DND-41 (cell line): Measurements from ENCODE around the gene FTO.
A peak's percentile ranks its signal among the peaks of the same experiment; 100 is the strongest.
"Not testable (repeated sequence)": the region's sequence is repeated elsewhere in the genome, so short reads cannot be mapped to it uniquely, and the experiment has no call there.

ENCODE experiments used
- ATAC-seq: fragments of 200-7000 bp; cut with Tn5 transposase; 3 replicates; pipeline ENCODE4 v1.9.1; 2021; ENCODE audit warnings: low read depth; ENCODE audit not compliant: insufficient read depth
- DNase-seq: peaks from one replicate; pipeline ENCODE4 v3.0.0-alpha.2; 2020
- H2AFZ ChIP-seq: 2 replicates; pipeline ENCODE4 v1.6.0; 2012; ENCODE audit warnings: low read depth, low read length
- H3K27ac ChIP-seq: 2 replicates; pipeline ENCODE4 v1.5.1; 2012; ENCODE audit warnings: low read length, inconsistent platforms
- H3K27me3 ChIP-seq: fragments of 200-600 bp; sonication (generic); 2 replicates; pipeline ENCODE4 v1.6.0; 2012; ENCODE audit warnings: low read length, mild to moderate bottlenecking, inconsistent platforms; ENCODE audit not compliant: insufficient read depth, poor library complexity
- H3K36me3 ChIP-seq: 2 replicates; pipeline ENCODE4 v1.5.1; 2012; ENCODE audit warnings: low read length, inconsistent platforms; ENCODE audit not compliant: insufficient read depth
- H3K4me1 ChIP-seq: 2 replicates; pipeline ENCODE4 v1.5.1; 2012; ENCODE audit warnings: mild to moderate bottlenecking, low read length; ENCODE audit not compliant: insufficient read depth
- H3K4me2 ChIP-seq: 2 replicates; pipeline ENCODE4 v1.6.0; 2012; ENCODE audit warnings: mild to moderate bottlenecking, moderate library complexity, low read length, inconsistent platforms; ENCODE audit not compliant: insufficient read depth
- H3K4me3 ChIP-seq, 2 experiments: fragments of 200-600 bp in 1 of 2; shearing (Covaris generic) in 1 of 2; 2 replicates each; pipeline ENCODE4 v1.5.1; 2012 to 2016; ENCODE audit warnings: inconsistent platforms in 2 of 2, low read length in 2 of 2, mild to moderate bottlenecking in 2 of 2, low read depth in 1 of 2, moderate library complexity in 1 of 2
- H3K79me2 ChIP-seq: 2 replicates; pipeline ENCODE4 v1.6.0; 2012; ENCODE audit warnings: low read length, inconsistent platforms; ENCODE audit not compliant: insufficient read depth
- H3K9ac ChIP-seq: 2 replicates; pipeline ENCODE4 v1.6.0; 2012; ENCODE audit warnings: low read depth, mild to moderate bottlenecking, inconsistent platforms, low read length, moderate library complexity
- H3K9me3 ChIP-seq: 2 replicates; pipeline ENCODE4 v1.5.1; 2012; ENCODE audit warnings: low read length, moderate library complexity, mild to moderate bottlenecking, inconsistent platforms; ENCODE audit not compliant: insufficient read depth, severe bottlenecking
- H4K20me1 ChIP-seq: 2 replicates; pipeline ENCODE4 v1.6.0; 2012; ENCODE audit warnings: low read length; ENCODE audit not compliant: insufficient read depth
- CTCF ChIP-seq: IDR thresholded peaks from 2 replicates; pipeline ENCODE4 v1.5.1; 2012; ENCODE audit warnings: borderline replicate concordance, low read length, moderate library complexity, mild to moderate bottlenecking; ENCODE audit not compliant: poor library complexity, severe bottlenecking; ENCODE audit errors: extremely low read depth
- EZH2 ChIP-seq: IDR thresholded peaks from 3 replicates; pipeline ENCODE4 v1.6.1; 2012; ENCODE audit warnings: borderline replicate concordance, low read depth, mild to moderate bottlenecking, moderate library complexity, low read length, inconsistent platforms; ENCODE audit not compliant: severe bottlenecking

Gene FTO

GRCh38 chr16:53695070-53695469, 8.9 kb upstream of the FTO start:
- no peaks in the 10 kb centered on the region for H3K27me3 ChIP-seq
- H3K4me1 ChIP-seq = no peaks in the 10 kb centered on the region
- DNase-seq = no peak
- H3K4me3 ChIP-seq = no peak overlapping the region
- H3K4me2 ChIP-seq = no peak overlapping the region
- no peaks in the 10 kb centered on the region for H3K9me3 ChIP-seq
- H3K27ac ChIP-seq = no peak overlapping the region
- H4K20me1 ChIP-seq = no peaks in the 10 kb centered on the region
- no peak for ATAC-seq
- no peak overlapping the region for H2AFZ ChIP-seq
- no peaks in the 10 kb centered on the region for H3K79me2 ChIP-seq
- TF ChIP-seq EZH2 (no peak), CTCF (no peak)
- H3K9ac ChIP-seq = no peak overlapping the region
- H3K36me3 ChIP-seq = peaks cover 24% of the 10 kb centered on the region

GRCh38 chr16:53698271-53698670, 5.7 kb upstream of the FTO start:
- not testable (repeated sequence) for H2AFZ ChIP-seq, DNase-seq, H3K27ac ChIP-seq, H3K9me3 ChIP-seq, H4K20me1 ChIP-seq, H3K9ac ChIP-seq, ATAC-seq, H3K79me2 ChIP-seq, H3K4me3 ChIP-seq, H3K4me2 ChIP-seq, H3K27me3 ChIP-seq
- Histone ChIP-seq H3K4me1 (peaks cover 11% of the 10 kb centered on the region), H3K36me3 (peaks cover 21% of the 10 kb centered on the region)

GRCh38 chr16:53704445-53704813, 473 bp downstream of the FTO start:
- Histone ChIP-seq H3K4me3 (peak overlapping the region; percentile 69 to 75), H3K27me3 (no peaks in the 10 kb centered on the region), H3K4me2 (peak overlapping the region; percentile 76), H3K4me1 (peaks cover 36% of the 10 kb centered on the region), H2AFZ (peak overlapping the region; percentile 76), H3K9ac (peak overlapping the region; percentile 61), H3K27ac (peak overlapping the region; percentile 73), H3K79me2 (peaks cover 68% of the 10 kb centered on the region), H4K20me1 (no peaks in the 10 kb centered on the region), H3K36me3 (peaks cover 13% of the 10 kb centered on the region; the same call in 1 of the 2 replicates), H3K9me3 (no peaks in the 10 kb centered on the region)
- DNase-seq (no peak), ATAC-seq (no peak)
- no peak for TF ChIP-seq CTCF
- TF ChIP-seq EZH2 = no peak

GRCh38 chr16:53707671-53708070, 3.7 kb downstream of the FTO start:
- ATAC-seq = no peak
- H3K9me3 ChIP-seq = no peaks in the 10 kb centered on the region
- peaks cover 32% of the 10 kb centered on the region for H3K4me1 ChIP-seq
- H3K4me2 ChIP-seq = no peak overlapping the region; the same call in 1 of the 2 replicates
- peaks cover 94% of the 10 kb centered on the region for H3K79me2 ChIP-seq
- peaks cover 4% of the 10 kb centered on the region; the same call in 1 of the 2 replicates for H3K36me3 ChIP-seq
- peaks cover 2% of the 10 kb centered on the region; the same call in 1 of the 2 replicates for H4K20me1 ChIP-seq
- no peak overlapping the region for H3K9ac ChIP-seq
- no peak overlapping the region for H2AFZ ChIP-seq
- DNase-seq = no peak
- no peak for TF ChIP-seq CTCF
- no peak for TF ChIP-seq EZH2
- no peaks in the 10 kb centered on the region for H3K27me3 ChIP-seq
- no peak overlapping the region for H3K4me3 ChIP-seq
- H3K27ac ChIP-seq = no peak overlapping the region
